HG02588 (cell line): Measurements from ENCODE around the gene PLIN5.
"Not testable (repeated sequence)": the region's sequence is repeated elsewhere in the genome, so short reads cannot be mapped to it uniquely, and the experiment has no call there.

ENCODE experiments used
- ATAC-seq: cut with Tn5 transposase; IDR thresholded peaks from one replicate; pipeline ENCODE4 v1.9.1; 2021; ENCODE audit warnings: mild to moderate bottlenecking, moderate library complexity; ENCODE audit not compliant: unreplicated experiment

PLIN5 gene

DNA sequence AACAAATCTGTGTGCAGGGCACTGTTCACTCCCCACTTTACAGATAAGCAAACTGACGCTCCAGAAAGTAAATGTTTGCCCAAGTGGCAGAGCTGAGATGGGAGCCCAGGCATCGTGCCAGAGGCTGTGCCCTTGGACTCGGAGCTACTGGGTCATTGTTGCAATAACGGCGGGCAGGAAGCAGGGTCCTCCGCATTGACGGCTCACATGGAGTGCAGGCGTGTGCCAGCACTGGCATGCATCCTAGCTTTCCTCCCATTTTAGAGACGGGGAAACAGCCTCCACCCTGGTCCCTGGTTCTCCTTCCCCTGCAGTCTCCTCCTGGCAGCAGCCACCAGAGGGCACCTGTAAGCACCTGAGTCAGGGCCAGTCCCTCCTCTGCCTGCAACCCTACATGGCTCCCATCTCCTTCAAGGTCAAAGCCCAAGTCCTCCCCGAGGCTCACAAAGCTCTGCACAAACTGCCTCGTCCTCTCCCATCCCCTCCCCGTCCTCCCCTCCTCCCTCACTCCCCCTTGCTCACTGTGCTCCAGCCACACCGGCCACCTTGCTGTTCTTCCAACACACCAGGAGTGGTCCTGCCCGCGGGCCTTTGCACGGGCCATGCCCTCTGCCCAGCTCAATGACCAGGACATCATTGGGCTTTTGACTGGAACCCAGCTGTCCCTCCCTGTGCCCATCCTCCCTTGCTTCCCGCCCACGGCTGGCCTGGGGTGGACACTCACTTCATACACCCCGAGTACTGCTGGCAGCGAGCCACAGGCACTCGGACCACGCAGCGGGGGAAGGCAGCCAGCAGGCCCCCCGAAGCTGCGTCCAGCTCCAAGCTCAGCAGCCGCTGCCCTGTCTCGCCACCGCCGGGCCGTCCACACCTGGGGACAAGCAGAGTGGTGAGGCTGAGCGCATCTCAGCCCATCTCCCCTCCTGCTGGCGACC, 12.5 kb upstream of the PLIN5 start:
- no peak for ATAC-seq

DNA sequence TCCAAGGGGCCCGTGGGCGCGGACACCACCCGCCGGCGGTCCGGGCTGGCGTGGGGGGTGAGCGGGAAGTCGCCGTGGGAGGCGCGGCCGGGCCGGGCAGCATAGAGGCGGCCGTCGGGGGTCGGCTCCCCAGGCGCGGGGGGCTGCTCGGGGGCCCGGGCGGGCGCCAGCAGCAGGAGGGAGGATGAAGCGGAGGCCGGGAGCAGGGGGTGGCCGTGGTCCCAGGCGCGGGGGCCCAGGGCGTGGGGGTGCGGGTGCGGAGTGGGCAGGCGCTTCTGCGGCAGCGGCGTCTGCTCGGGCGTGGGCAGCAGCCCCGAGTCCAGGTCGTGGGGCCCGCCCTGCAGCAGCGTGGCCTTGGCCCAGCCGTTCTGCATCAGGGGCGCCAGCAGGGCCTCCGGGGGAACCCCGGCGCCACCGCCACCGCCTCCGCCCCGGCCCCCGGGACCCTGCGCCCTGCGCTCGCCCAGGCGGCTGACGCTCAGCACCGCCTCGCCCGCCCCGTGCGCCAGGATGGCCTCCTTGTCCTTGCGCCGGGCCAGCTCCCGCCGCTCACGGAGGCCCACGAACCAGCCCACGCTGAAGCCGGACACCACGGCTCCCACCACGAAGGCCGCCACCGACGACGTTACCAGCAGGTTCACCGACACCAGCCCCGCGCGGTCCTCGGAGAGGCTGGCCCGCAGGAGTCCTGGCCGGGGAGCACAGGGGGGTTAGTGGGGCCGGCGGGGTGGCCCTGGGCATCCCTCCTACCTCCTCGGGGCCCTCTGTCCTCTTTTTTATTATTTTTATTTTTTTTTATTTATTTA, 9.0 kb upstream of the PLIN5 start:
- ATAC-seq: no peak

DNA sequence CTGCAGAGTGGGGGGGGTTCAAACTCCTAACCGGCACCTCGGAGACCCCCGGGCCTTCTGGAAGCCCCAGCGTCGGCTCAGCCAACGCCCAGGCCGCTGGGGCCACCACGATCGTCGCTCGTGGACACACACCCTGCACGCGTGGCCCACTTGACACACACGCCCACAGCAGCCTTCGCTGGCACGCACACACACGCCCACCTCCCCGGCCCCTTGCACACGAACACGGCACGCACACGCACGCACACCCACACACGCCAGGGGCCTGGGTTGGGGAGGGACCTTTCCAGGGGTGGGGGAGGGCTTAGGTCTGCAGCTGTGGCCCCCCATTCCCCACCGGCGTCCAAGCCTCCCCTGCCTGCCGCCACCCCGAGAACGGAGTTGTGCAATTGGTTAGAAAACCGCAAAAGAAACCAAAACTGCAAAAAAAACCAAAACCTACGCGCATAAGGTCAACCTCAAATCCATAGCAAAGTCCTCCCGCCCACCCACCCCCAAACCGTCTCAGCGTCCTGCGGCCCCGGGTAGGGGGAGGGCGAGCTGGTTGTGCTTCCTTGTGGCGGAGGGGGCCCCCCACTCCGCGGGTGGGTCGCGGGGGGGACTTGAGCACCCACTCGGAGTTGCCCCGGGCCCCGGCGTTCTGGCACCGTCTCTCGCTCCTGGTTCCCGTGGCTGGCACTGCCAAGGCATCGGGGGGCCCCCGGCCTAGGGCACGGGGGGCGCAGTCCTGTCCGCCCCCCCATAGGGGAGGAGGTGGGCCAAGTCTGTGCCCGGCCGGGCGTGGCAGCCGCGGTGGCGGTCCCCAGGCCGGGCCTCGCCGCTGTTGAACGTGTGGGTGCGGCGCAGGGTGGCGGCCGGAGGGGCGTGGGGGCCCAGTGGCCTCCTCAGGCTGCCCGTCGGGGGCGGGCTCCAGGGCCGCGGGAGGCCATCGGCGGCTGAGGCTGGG, 8.1 kb upstream of the PLIN5 start:
- ATAC-seq: no peak

DNA sequence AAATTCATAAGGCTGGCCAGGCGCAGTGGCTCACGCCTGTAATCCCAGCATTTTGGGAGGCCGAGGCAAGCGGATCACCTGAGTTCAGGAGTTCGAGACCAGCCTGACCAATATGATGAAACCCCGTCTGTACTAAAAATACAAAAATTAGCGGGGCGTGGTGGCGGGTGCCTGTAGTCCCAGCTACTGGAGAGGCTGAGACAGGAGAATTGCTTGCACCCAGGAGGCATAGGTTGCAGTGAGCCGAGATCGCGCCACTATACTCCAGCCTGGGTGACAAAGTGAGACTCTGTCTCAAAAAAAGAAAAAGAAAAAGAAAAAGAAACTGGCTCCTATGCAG, 6.8 kb upstream of the PLIN5 start:
- not testable (repeated sequence) for ATAC-seq

DNA sequence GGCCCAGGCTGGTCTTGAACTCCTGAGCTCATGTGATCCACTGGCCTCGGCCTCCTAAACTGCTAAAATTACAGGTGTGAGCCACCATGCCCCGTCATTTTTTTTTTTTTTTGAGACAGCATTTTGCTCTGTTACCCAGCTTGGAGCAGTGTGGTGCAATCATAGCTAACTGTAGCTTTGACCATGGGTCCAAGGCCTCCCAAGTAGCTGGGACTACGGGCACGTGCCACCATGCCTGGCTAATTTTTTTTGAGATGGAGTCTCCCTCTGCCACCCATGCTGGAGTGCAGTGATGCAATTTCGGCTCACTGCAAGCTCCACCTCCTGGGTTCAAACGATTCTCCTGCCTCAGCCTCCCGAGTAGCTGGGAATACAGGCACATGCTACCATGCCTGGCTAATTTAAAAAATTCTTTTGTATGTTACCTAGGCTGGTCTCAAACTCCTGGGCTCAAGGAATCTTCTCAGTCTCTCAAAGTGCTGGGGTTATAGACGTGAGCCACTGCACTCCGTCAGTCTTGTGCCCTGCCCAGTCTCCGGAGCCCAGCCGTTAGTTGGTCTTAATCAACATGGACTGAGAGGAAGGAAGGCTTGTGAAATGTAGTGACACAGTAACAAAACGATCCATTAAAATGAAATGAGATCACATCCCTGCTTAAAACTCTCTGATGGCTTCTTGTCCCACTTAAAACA, 6.2 kb upstream of the PLIN5 start:
- ATAC-seq: no peak

DNA sequence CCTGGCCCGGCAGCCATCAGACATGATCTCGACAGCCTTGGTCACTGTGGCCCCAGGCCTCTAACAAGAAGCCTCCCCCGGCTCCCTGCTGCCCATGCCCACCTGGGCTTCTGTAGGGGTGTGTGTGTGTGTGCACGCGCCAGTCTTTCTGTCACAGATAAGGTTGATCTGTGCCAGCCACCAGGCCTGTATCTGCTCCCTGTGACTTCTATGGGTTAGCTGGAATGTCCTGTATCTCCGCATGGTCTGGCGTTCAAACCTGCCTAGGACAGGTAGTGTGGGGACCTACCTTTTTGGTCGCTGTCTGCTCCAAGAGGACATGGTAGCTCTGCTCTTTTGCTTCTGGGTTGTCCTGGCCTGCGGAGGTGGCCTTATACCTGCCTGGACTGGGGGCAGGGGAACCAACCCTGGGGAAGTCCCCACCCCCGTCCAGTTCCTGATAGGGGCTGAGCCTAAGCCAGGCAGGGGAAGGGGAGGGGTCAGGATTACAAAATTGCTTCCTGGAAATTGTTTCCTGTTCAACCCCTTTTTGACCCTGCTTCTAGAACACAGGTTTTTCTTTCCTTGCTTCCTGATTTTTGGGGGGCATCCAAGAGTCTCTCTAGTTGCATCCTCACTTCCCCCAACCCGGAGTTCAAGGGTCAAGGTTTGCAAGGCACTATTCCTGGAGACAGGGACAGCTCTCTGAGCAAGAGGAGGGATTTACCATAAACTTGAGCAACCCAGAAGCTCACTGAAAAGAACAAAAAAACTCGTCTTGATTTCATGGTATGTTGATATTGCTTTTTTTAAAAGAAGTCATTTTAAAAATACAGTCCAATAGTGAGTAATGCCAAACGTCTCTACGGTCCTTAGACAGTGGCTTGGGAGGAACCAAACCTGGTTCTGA, 4.9 kb upstream of the PLIN5 start, which contains the start of gene LRG1:
Gene LRG1 (minus strand): TSS at position 344 of the 889 bp plus-strand sequence. CDS start 23 bp downstream, at position 321.
- no peak for ATAC-seq

DNA sequence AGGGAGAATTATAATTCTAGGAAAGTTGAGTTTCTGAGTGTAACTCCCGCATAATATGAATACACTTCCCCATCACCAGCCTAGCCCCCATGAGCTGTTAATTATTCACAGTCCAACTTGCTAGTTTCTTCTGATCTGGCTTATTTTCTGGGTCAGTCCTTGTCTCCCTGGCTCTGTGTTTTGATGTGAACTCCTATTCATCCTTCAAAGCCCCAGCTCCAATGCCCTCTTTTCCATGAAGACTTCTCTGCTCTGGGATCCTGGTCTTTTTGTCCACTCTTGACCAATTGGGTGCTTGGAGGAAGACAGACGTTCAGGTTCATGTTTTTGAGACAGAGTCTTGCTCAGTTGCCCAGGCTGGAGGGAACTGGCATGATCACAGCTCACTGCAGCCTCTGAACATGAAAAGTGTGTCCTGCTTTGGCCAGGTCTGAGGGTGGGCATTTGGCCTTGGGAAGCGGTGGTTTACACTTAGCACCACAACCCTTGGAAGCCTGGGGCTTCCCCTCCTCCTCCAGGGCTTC, 4.2 kb upstream of the PLIN5 start:
- no peak for ATAC-seq

DNA sequence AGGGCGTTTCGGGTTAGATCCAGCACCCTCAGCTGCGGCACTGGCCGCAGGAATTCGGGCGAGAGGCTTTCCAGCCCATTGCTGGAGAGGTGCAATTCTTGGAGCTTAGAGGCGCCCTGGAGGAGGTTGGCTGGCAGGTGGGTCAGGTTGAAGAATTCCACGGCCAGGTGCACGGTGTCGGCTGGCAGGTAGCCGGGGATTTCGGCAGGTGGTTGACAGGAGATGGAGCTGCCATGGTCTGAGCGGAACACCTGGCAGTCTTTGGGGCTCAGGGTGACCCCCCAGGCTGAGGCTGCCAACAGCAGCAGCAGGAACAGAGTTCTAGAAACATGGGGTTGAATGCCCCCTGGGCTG, 3.6 kb upstream of the PLIN5 start:
- ATAC-seq: no peak

DNA sequence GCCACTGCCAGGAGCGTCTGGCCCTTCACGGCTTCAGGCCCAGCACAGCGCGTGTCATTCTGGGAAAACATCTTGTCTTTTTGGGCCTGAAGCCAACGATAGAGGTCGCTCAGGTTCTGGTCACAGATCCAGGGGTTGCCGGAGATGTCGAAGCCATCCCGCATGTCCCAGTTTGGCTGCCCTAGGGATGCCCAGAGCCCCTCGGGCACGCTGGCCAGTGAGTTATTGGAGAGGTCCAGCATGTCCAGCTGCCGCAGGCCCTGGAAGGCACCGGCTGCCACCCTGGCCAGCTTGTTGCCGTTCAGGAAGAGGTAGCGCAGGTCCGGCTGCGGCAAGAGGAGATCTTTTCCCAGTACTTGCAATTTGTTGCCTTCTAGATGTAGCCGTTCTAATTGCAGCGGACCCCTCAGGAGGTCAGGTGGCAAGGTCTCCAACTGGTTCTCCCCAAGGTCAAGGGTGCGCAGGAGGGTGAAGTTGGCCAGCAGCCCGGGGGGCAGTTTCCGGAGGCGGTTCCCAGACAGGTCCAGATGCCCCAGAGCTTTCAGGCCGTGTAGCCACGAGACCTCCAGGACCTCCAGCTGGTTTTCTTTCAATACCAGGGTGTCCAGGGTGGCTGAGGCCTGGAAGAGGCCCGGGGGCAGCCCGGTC, 3.1 kb upstream of the PLIN5 start:
- ATAC-seq: no peak

DNA sequence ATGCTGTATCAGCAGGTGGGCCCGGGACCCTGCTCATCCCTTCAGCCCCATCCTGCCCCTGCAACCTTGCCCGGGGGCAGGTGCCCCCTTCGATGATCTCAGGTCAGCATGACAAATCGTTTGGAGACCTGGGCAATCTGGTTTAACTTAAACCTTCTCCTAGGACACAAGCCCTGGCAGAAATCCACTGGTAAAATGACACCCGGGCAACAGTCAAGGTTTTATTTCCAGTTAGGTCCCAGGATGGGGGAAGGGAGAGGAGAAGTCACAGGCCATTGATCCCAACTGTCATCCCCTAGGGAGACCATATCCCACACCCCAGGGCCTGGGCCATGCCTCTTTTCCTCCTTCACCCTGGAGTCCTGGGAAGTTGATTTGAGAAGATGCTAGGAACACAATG, 1.8 kb upstream of the PLIN5 start:
- no peak for ATAC-seq

DNA sequence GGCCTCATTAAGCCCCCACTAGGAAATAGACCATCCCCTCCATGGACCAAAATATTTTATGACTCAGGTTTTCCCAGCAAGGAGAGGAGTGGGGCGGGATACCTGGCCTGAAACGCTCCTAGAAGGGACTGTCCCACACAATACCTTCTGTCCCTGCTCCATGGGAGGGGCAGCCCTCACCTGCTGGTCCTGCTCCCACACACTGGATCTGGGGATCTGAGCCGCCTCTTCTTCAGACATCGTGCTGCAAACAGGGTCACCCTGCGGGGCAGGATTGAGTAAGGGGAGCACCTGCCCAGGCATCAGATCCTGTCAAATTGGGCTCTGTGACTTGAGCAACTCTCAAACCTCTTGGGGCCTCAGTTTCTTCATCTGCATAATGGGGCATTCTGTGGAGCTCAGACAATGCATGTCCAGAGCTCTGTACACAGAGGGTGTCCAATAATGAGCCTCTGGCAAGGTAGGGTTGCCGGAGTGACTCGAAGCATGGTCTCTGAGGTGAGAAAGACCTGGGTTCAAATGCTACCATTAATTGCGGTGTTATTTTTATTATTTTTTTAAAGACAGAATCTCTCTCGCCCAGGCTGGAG, 1.1 kb downstream of the PLIN5 start:
- no peak for ATAC-seq

DNA sequence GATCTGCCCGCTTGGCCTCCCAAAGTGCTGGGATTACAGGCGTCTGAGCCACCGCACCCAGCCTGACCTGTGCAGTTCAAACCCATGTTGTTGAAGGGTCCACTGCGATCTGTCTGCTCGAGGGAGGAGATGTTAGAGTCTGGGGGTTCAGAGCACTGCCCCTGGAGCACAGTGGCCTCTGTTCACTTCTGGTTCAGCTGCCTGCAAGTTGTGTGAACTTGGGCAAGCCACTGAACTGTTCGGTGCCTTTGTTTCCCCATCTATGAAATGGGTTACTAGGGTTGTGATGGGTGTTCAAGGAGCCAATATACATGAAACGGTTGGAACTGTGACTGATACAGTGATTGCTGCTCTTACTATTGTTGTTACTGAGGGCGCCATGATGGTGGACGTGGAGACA, 1.7 kb downstream of the PLIN5 start:
- ATAC-seq: no peak

DNA sequence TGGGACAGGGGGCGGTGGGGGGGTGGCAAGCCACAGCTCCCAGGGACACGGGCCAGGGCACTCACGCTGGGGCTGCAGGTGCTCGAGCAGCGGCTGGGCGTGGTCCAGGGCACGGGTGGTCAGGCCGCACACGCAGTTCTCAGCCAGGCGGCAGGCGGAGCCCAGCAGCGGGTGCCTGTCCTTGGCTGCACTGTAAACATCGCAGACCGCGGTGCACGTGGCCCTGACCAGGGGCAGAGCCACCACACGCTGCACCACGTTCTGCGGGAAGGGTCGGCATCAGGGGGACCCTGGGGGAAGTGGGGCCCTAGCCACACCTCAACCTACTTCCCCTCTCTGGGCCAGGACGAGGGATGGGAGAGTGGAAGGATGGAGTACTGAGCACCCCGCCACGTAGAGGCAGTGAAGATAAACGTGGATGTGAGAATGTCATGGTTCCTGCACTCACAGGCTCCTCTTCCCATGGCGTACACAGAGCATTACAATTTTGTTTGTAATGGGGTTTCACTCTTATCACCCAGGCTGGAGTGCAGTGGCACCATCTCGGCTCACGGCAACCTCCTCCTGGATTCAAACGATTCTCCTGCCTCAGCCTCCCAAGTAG, 3.4 kb downstream of the PLIN5 start:
- ATAC-seq: no peak

DNA sequence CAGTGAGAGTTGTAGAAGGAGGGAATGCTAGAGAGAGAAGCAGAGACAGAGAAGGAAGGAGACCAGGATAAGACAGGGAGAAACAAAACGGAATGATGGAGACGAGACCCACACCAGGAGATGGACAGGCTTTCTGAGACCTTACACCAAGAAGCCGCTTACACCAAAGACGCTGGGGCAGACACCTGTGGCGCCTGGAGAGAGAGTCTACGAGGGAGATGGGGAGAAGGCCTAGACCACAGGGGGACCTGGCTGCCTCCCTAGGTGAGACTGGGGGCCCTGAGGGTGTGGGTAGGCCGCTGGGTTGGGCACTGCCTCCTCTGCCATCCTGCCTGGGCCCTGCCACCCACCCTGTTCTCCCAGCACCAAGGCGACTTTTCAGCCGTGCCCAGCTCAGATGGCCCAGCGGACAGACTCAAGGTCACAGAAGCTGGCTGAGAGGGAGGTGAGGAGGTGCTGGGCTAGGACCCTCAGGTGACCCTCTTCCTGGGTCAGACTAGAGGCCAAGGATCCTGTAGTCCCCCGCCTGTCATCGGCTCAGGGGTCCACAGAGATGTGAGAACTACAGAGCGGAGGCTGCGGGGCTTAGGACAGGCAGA, 5.0 kb downstream of the PLIN5 start:
- ATAC-seq: no peak

DNA sequence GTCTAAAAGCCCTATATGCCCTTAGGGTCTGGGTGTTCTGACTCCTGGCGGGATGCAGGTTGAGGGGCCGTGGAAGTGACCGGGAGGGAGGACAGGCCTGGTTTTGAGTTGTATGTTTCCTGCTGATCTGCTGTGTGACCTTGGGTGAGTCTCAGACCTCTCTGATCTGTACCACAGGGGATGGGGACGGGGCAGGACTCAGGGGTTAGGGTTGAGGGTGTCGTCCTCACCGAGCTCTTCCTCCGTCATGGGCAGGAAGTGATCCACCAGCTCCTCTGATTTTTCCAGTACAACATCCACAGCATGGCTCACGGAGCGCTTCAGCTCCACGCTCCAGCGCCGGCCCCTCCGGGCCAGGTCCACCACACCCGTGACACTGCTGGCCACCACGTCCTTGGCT, 6.2 kb downstream of the PLIN5 start:
- no peak for ATAC-seq

DNA sequence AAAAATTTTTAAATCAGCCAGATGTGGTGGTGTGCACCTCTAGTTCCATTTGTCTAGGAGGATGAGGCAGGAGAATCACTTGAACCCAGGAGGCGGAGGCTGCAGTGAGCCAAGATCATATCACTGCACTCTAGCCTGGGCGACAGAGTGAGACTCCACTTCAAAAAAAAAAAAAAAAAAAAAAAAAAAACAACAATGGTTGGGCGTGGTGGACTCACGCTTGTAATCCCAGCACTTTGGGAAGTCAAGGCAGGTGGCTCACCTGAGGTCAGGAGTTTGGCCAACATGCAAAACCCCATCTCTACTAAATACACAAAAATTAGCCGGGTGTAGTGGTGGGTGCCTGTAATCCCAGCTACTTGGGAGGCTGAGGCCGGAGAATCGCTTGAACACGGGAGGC, 7.6 kb downstream of the PLIN5 start:
- not testable (repeated sequence) for ATAC-seq

DNA sequence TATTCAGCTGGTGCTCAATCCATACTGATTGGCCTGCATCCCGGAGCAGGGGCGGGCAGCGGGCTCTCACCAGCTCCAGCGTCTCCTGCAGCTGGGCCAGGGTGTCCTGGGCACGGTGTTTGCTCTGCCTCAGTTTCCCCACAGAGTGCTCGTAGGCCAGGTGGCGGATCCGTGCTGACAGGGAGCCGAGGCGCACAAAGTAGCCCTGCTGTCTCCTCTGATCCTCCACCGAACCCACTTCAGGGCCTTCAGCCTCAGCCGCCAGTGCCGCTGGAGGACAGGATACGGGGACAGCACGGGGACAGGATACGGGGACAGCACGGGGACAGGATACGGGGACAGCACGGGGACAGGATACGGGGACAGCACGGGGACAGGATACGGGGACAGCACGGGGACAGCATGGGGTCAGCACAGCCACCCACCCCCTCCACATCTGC, 9.4 kb downstream of the PLIN5 start:
- no peak for ATAC-seq
